Neural cell (in vitro differentiated cells): ENCODE results near the gene AGBL1.

Experiments used
- EZH2 ChIP-seq: fragments of 200-600, 300-800 bp; shearing (Covaris generic), sonication (generic); IDR thresholded peaks from 2 replicates; pipeline ENCODE4 v1.6.1; 2014; ENCODE audit warnings: antibody characterized with exemption, low read length, borderline replicate concordance, mild to moderate bottlenecking; ENCODE audit not compliant: insufficient read depth, poor library complexity, severe bottlenecking
- POLR2AphosphoS5 ChIP-seq: IDR thresholded peaks from 2 replicates; pipeline ENCODE4 v1.6.1; 2012
- SMC3 ChIP-seq: fragments of 450-650 bp; conservative IDR thresholded peaks from 2 replicates; pipeline ENCODE4 v1.6.1; 2014; ENCODE audit warnings: antibody characterized with exemption, mild to moderate bottlenecking, moderate library complexity; ENCODE audit not compliant: poor library complexity

DNA sequence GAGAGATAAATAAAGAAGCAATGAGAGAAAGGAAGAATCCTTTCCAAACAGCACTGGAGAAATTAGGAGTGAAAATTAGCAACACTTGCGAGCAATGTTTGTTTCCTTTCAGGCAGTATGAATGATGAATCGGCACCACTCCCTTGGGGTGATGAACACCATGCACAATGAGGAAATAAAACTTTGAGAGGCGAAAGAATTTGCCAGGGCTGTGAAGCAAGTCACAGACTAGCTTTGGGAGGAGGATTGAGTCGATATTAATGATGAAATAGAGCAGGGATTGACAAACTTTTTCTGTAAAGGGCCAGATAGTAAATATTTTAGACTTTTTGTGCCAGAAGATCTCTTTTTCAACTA lies 237.7 kb downstream of the AGBL1 start:
- TF ChIP-seq SMC3 (no peak), EZH2 (no peak), POLR2AphosphoS5 (no peak)
